Bone marrow (tissue), 2 donors: ENCODE results near the gene LARP6.
"Not testable (repeated sequence)": the region's sequence is repeated elsewhere in the genome, so short reads cannot be mapped to it uniquely, and the experiment has no call there.

Experiments
- DNase-seq, 2 donors: peaks; one replicate each; lab custom pipeline; 2025; lab: John Stamatoyannopoulos, UW

LARP6 gene

DNA sequence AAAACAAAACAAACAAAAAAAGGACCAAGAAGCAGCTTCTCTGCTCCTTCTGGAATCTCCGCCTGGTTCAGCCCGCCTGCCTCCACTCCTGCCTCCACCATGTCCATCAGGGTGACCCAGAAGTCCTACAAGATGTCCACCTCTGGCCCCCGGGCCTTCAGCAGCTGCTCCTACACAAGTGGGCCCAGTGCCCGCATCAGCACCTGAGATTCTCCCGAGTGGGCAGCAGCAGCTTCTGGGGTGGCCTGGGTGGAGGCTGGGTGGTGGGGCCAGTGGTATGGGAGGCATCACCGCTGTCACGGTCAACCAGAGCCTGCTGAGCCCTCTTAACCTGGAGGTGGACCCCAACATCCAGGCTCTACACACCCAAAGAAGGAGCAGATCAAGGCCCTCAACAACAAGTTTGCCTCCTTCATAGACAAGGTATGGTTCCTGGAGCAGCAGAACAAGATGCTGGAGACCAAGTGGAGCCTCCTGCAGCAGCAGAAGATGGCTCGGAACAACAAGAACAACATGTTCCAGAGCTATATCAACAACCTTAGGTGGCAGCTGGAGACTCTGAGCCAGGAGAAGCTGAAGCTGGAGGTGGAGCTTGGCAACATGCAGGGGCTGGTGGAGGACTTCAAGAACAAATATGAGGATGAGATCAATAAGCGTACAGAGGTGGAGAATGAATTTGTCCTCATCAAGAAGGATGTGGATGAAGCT is 4.8 kb upstream of the LARP6 start:
- DNase-seq, result not testable (repeated sequence)

DNA sequence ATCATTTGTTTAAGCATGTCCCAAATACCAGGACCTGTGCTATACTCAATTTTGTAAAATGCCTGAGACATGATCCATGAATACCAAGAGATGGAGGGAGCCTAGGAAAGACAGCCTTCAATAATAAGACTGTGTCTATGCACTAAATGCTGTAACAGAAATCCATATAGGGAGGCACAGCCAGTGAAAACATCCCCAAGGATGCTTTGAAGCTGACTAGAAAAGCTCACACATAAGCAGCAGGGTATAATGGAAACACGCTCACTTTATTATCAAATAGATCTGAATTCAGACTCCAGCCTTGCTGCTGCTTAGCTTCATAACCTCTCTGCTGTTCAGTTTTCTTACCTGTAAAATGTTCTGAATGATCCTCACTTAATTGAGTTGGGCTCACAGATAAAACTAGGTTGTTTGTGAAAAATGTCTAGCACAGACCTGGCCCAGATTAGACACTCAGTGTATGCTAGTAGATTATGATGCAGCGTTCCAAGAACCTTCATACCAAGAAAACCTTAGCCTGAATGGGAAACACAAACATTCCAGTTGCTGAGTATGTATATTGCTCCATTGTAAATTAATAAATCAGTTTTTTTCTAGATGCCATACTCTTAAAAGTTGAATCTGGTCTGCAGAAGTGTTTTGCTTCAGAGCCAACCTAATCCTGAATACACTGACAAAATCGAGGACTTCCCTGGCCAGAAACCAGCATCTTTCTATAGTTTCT is 3.8 kb upstream of the LARP6 start:
- no peak for DNase-seq

DNA sequence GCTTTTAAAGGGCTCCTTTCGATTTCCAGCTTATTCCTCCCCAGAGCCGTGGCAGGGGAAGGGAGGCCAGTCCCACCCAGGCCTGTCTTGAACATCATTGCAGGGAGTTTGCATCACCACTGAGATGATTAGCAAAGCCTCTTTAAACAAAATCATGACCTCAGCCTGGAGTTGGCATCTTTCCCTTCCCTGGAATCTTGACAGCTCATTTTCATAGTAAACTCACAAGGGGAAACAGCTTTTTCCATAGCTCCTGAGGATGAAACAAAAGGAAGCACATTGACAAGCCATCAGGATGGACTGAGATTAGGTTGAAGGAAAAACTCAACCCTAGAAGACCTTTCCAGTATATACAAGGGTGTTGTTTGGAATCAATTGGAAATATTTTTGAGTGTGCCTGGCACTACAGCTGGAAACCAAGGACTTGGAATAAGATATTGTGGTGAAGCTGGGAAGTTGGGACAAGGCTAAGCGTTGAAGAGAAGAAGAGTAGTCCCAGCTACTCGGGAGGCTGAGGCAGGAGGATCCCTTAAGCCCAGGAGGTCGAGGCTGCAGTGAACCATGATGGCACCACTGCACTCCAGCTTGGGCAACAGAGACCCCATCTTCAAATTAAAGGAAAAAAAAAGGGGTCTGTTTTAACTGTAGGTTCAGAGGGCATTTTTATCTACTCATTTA is 3.1 kb upstream of the LARP6 start:
- no peak for DNase-seq

DNA sequence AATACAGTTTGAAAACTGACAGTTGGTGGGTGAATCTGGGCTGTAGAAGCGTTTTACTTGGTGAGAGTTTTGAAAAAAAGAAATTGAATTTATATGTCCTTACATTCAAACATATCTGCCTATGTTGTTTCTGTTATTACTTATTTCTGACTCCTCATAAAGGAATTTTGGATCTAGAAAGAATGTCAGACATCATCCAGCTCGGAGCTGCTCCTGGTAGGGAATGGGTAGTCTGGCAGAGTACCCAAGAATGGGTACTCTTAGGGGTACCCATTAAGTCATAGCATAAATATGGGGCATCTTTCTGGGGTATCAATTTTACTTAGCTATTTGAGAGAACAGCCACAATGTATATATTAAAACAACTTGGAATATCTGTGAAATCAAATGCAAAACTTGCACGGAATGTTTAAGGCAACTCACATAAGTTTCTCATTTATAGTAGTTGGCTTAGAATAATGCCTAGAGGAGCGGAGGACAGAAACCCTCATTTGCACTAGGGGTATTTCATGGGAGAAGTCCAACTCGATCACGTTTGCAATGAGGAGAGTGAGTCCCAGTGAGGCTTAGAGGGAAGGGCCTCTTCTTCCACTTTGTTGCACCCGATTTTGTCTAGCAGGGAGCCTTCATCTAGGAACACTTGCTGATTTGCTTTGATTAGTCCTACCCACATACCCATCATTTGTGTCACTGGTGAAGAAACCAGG is 2.4 kb upstream of the LARP6 start:
- DNase-seq, result no peak

DNA sequence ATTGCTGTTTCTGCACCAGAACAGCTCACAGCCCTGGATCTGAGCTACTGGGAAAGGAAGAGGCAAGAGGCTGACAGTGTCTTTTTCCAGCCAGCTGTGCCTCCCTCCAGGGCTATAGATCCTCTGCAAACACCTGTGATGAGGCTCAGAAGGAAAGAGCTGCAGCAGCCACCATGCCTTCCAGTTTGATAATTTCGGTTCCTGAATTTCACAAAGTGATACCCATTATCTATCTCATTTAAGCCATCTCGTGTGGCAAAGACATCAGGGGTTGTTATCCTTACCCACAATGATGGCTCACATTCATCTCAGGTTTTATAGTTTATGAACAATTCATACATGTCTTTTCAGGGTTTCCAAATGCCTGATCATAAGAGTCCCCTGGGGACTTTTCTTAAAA is 1.8 kb upstream of the LARP6 start:
- no peak for DNase-seq

DNA sequence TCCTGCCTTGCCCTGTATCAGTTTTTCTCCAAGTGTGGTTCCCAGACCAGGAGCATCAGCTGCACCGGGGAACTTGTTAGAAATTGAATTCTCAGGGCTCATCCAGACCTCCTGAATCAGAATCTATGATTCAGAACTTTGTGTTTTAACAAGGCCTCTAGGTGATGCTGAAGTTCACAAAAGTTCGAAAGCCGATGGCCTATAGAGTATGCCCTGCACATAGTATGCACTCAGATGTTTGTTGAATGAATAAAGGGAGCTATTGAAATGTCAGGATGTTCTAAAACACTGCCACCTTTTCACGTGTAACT is 664 bp upstream of the LARP6 start:
- DNase-seq, result no peak

DNA sequence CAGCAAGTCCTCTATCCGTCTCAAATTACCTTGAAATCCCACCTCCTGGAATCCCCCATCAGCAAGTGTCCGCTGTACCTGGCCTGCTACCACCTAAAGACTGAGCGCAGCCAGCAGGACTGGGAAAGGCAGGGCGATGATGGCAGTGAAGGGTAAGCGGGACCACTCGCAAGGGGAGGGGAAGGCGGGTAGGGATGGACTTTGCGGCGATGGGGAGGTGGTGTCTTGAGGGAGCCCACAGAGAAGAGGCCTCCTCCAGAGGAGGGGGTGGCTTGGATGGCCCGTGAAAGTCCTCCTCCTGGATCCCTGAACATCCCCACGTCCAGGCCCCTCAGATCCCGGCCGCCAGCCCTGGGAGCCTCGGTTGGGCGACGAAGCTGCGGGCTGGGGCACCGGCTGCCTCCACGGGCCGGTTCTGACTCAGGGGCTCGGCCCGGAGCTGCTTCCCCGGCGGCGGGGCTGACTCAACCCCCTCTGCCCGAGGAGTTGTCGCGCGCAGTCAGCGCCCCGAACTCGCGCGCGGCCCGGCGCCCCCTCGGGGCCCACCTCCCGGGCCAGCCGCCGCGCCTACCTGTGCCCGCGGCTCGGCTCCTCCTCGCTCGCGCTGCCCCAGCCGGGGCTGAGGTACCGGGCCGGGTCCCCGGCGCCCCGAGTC is 512 bp downstream of the LARP6 start:
- no peak for DNase-seq

DNA sequence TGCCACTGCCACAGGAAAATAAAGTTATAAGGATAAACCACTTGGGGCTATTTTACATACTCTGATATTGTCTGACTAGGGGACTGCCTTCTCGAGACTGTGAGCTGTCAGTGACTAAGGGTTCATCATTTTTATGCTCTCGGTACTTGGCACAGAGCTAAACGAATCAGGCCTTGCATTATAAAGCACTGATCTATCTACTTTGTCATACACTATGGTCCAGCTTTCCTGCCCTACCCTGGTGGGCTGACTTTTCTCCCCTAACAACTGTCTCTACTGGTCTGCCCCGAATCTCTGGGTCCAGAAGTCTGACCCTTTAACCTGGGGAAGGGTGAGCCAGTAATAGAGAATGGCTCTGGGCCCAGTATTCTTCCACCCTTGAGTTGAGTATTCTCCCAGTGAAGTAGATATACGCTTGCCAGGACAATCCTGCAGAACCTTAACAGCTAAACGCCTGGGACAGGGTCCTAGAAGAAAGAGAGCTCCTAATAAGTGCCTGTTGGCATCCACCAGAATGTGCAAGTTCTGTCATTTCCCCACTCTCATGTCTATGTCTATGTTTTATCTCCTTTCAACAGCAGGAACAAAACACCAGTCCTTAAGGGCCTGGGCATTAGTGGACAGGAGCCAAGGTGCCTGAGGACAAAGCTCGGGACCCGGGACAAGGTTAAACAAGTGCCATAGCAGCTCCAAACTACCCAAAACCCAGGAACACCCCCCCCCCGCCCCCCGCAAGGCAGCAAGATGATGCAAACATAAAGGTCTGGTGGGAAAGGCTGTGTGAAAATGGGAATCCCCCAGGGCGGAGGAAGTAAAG is 1.2 kb downstream of the LARP6 start:
- no peak for DNase-seq

DNA sequence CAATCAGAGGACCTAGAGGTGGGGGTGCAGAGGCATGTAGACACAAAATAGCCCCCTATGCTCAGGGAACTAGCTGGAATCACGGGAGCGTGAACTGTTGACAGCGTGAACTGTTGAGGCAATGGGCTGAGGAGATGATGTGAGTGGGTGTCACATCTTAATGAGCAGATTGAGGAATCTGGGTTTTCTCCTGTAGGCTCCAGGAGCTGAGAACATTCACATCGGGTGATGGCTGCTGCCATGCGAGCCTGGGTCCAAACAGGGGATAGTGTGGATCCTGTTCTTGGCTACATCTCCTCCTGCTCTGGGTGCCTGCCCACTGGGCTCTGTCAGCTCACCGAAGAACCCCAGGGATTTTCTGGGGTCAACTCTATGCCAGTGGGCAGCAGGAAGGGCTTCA is 2.1 kb downstream of the LARP6 start:
- no peak for DNase-seq

DNA sequence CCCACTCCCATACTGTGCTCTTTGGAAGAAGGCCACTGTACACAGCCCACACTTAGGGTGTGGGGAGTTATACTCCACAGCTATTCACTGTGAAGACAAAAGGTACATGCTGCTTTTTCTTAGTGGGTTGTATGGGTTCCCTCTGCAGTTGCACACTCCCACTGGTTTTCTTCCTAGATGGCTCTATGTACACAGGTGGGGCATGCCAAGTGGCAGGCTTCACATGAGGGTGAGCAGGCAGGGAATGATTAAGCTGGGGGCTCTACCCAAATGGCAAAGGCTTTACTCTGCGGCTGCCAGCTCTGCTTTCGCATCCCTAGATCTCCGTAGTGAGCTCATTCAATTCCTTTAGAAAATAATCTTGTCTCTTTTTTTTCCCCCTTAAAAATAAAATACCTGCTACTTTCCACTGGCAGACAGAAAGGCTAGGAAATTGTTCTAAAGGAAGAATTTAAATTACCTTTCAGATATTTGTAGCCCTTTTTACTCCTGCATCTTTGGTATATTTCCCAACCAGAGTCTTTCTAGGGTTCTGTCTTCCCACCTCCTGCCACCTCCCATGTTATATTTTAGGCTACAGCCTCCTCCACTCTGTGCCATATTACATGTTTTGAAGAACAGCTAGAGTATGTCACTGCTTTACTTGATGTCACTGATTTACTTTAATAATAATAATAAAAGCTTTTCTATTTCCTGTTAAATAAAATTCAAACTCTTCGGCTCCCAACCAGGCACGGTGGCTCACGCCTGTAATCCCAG is 8.2 kb downstream of the LARP6 start:
- DNase-seq, result no peak

DNA sequence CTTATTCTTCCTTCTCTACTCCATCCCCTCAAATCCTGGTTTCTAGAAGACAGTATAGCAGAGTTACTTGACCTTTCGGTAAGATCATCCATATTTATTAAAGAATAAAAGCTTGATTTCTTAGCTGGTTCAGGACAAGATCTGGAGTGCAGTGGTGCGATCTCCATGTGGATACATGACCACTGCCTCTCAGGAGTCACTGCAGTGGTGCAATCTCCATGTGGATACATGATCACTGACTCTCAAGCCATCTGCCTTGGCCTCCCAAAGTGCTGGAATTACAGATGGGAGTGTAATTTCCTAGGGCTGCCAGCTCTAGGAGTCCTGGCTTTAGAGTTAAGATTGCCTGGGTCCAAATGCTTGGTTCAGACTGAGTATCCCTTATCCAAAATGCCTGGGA is 16.5 kb downstream of the LARP6 start:
- no peak for DNase-seq

DNA sequence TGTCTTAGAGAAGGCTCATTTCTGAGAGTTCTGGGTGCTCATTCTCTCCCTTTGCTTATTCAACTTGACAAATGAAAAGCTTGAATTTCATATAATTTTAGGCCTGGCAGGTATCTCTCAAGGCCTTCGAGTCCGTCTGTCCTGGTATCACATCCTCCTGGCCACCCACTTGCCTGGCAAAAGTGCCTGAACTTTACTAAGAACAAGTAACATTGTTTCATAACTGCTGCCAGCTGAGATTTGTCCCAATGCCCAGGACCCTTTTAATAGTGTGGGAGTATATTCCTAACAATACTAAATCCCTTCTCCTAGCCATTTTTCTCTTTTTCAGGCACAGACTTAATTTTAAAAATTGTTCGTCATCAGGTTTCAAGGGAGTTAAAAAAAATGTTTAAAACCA is 18.1 kb downstream of the LARP6 start:
- DNase-seq, result no peak

DNA sequence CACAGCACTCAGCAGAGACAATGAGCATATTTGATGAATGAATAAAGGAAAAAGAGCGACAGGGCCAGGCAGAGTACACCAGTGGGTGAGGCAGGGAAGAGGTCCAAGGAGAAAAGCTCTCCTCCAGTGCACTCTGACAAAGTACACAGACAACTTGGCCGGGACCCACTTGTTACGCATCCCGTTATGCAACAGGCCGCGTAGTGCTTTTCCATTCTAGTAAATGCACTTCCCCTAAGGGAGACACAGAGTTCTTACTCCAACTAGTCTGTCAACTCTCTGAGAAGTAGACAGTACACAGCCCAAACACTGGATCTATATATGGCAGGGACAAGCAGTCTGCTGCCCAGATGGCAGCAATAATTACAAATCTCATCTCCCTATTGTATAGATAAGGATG is 18.5 kb downstream of the LARP6 start:
- no peak for DNase-seq

DNA sequence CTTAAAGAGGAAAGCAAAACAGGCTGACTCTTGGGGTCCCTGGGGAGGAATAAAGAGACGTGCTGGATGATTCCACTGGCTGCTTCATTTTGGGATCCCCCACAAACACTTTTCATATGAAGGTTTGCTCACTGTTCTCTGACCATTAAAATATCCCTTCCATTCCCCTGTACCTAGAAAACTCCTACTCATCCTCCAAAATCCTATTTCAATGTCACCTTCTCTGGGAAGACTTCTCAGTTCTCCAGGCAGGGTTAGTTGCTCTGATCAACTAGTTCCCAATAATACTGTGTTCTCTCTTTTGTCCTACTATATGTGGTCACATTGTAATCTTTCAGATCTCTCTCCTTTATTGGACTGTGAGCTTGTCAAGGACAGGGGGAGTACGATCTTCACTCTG is 19.0 kb downstream of the LARP6 start:
- no peak for DNase-seq

DNA sequence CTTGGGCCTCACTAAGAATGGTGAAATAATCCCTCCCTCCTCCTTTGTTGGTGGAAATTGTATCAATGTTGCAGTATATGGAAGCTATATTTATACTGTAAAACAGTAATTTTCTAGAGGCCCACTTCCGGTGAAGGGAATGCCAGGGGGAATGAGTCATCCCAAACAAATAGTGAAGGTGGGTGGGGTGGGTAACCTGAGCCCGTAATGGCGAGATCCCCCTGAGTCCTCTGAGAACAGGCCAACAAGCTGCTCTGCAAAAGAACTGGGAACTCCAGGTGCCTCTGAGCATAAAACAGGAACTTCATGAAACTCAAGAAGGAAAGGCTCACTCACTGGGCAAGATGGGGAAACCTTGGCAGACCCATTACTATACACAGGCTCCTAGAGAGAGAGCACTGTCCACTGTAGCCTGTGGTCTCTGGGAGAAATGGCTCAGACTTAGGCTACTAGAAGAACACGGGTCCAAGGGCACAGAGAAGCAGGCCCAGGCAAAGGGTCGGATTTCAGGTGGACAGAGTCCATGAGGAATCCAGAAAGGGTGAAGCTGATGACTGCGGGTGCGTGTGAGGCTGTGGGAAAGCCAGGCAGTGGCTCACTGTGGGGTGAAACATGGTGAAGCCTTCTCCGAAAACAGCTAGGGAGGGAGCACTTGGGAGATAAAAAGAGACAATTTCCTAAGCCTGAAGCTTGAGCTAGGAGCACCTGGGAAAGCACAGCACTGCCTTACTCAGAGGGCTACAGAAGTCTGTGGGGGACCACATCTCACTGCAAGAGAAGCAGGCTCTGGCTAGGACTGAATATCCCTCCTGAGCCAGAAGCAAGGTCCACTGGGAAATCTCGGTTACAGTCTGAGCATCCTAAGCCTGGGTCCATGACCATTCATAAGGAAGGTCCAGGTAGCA is 19.8 kb downstream of the LARP6 start:
- no peak for DNase-seq

DNA sequence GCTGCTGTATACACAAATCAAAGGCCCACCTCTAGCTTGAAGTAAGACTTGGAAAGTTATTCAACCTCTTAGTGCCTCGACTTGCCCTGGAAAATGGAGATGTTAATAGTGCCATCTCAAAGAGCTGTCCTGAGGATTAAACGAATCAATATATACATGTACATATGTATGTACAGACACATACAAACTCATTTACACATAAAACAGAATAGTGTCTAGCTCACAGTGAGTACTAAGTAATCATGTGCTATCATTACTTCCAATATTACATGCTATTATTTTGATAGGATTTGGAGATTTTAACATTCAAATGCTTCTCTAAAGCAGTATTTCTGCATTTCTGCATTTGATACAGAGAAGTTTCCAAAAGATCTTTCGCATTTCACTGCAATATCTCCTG is 20.5 kb downstream of the LARP6 start:
- no peak for DNase-seq

DNA sequence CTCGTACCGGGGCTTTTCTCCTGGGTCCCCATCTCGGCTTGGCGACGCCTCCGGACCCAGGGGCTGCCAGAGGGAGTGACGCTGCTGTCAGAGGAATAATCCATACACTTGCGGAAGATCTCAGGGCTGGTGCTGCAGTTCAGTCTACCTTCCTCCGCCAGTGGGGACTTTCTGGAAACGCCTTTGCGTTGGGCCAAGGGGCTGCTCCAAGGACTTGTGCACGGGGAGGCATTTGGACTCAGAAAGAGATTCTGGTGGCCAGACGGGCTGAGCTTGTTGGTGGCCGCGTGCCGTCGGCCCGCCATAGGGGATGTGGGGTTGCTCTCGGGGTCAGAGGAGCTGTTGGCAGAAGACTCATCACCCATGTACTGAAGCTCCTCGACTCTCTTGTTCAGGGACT is 21.8 kb downstream of the LARP6 start:
- no peak for DNase-seq

DNA sequence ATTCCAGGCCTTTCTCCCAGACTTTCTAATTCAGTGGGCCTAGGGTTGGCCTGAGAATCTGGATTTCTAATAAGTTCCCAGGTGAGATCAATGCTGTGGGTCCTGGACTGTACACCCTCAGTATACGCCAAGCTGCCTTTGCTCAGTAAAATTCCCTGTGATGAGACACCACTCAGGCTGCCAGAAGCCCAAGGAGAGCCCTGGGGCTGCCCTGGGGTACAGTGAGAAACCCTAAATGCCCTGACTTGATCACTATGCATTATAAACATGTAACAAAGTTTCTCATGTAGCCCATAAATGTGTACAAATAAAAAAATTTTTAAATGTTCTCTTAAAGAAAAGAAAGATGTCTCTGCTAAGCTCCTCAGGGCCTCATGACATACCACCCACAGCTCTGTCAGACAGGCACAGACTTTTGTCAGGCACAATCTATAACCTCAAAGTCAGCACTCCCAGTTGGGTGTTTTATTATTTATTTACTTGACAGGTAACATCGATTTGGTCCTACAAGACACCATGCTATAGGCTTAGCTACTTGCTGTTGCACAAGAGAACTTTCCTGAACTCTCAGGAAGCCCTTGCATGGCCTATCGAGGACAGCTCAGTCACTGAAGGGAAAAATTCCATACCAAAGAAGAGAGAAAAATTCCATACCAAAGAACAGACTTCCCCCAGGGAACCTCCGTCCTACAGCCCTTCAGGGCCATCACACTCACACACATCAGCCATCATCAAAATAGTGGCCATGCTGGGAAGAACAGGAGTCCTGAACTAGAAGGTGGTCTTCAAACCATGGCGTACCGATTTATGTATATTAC is 22.7 kb downstream of the LARP6 start:
- no peak for DNase-seq

DNA sequence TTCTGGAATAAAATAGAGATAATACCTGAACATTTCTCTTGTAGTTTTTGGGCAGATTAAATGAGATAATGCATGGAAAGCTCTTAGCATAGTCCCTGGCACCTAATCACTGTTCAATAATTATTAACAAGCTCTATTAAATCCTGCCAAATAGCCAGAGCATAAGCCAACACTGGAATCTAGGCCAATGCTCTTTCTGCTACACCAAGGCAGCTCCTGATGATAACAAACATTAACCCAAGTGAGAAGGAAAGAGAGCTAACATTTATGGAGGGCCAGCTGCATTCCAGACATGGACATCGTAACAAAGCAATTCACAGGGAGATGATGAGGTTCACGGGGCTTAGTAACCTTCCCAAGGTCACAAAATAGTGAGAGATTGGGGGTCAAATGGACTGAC is 23.3 kb downstream of the LARP6 start:
- DNase-seq, result no peak
